GM18858 (cell line): ENCODE measurements around the gene TBC1D22A.

Experiments used
- ATAC-seq: cut with Tn5 transposase; IDR thresholded peaks from one replicate; pipeline ENCODE4 v1.9.1; 2021; ENCODE audit not compliant: unreplicated experiment

TBC1D22A gene

GRCh38 chr22:47021371-47022074 lies 259.1 kb downstream of the TBC1D22A start:
- no peak for ATAC-seq

- no peak for ATAC-seq
These were observed 259.6 kb downstream of the TBC1D22A start for GRCh38 chr22:47022075-47022473.

- no peak for ATAC-seq
These were observed 260.0 kb downstream of the TBC1D22A start for GRCh38 chr22:47022475-47022874.

- ATAC-seq, result no peak
These were observed 261.4 kb downstream of the TBC1D22A start for GRCh38 chr22:47023871-47024270.

- no peak for ATAC-seq
These were observed 265.3 kb downstream of the TBC1D22A start for GRCh38 chr22:47027766-47028165.

- ATAC-seq, result no peak
These were observed 267.0 kb downstream of the TBC1D22A start for GRCh38 chr22:47029244-47030074.

- ATAC-seq, result no peak
These were observed 267.8 kb downstream of the TBC1D22A start for GRCh38 chr22:47030143-47030661.

GRCh38 chr22:47030881-47031627 lies 268.6 kb downstream of the TBC1D22A start:
- ATAC-seq, result no peak

- ATAC-seq, result no peak
These were observed 269.1 kb downstream of the TBC1D22A start for GRCh38 chr22:47031628-47031915.

- ATAC-seq, result no peak
These were observed 269.9 kb downstream of the TBC1D22A start for GRCh38 chr22:47032091-47032943.

GRCh38 chr22:47032956-47033647 lies 270.7 kb downstream of the TBC1D22A start:
- ATAC-seq, result no peak

GRCh38 chr22:47033648-47034000 lies 271.2 kb downstream of the TBC1D22A start:
- ATAC-seq, result no peak

GRCh38 chr22:47034076-47034808 lies 271.8 kb downstream of the TBC1D22A start:
- no peak for ATAC-seq

- no peak for ATAC-seq
These were observed 272.5 kb downstream of the TBC1D22A start for GRCh38 chr22:47034905-47035419.

GRCh38 chr22:47035425-47035881 lies 273.0 kb downstream of the TBC1D22A start:
- ATAC-seq, result no peak

- ATAC-seq, result no peak
These were observed 273.9 kb downstream of the TBC1D22A start for GRCh38 chr22:47036352-47036751.

GRCh38 chr22:47036936-47037485 lies 274.6 kb downstream of the TBC1D22A start:
- no peak for ATAC-seq

- no peak for ATAC-seq
These were observed 275.9 kb downstream of the TBC1D22A start for GRCh38 chr22:47038206-47038835.
